ENCODE data around the gene ARFGEF3. TPM values are rescaled to one million over a fixed set of nuclear protein-coding genes. Genes with fewer than 3 reads are reported as not detected.

Gene ARFGEF3
- total RNA-seq, 3 donors from 2014 or later, result 0.16 to 0.53 (median 0.29) TPM

- Mint-ChIP-seq H3K9me3 (no peaks in the 10 kb centered on the region), H3K4me3 (no peak overlapping the region), H3K4me1 (ENCODE audit: low read depth) (no peaks in the 10 kb centered on the region), H3K36me3 (ENCODE audit: insufficient read depth) (no peaks in the 10 kb centered on the region), H3K27me3 (ENCODE audit: low read depth) (peaks cover 12% of the 10 kb centered on the region)
- no peak for ATAC-seq
- DNase-seq, result no peak
These were observed 22.5 kb downstream of the ARFGEF3 start for GRCh38 chr6:138184230-138184629.

GRCh38 chr6:138187156-138187555 lies 25.4 kb downstream of the ARFGEF3 start:
- Mint-ChIP-seq H3K36me3 (ENCODE audit: insufficient read depth) (no peaks in the 10 kb centered on the region), H3K4me3 (no peak overlapping the region), H3K27me3 (ENCODE audit: low read depth) (peaks cover 17% of the 10 kb centered on the region)

GRCh38 chr6:138188278-138188941 lies 26.7 kb downstream of the ARFGEF3 start:
- Mint-ChIP-seq H3K36me3 (ENCODE audit: insufficient read depth) (no peaks in the 10 kb centered on the region), H3K27me3 (ENCODE audit: low read depth) (peaks cover 8% of the 10 kb centered on the region), H3K4me1 (ENCODE audit: low read depth) (no peaks in the 10 kb centered on the region), H3K4me3 (no peak overlapping the region), H3K9me3 (no peaks in the 10 kb centered on the region)
- no peak for ATAC-seq
- DNase-seq, result no peak

More at GRCh38 chr6:138187156-138187555, 25.4 kb downstream of the ARFGEF3 start:
- DNase-seq (no peak), ATAC-seq (no peak)
- no peaks in the 10 kb centered on the region for H3K4me1 Mint-ChIP-seq (ENCODE audit: low read depth)
- H3K9me3 Mint-ChIP-seq, result no peaks in the 10 kb centered on the region

DNA sequence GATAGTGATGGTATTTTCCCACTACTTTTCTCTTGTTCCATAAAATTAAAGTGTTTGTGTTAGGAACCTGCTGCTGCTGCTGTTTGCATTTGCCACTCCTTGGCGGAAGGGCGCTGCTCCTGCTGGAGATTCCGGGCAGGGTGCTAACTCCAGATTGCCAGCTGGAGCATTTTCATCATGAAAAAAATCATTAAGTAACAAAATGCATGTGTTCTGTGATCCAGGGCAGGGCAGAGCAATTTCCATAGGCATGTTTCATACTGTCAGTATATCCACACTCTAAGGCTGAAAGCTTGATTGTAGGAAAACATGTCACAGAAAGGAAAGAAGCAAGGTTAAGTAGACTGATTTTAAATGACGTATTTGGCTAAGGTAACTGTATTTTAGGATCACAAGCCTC lies 32.5 kb downstream of the ARFGEF3 start:
- H3K36me3 Mint-ChIP-seq (ENCODE audit: insufficient read depth), result no peaks in the 10 kb centered on the region
- DNase-seq (no peak), ATAC-seq (no peak)
- H3K4me1 Mint-ChIP-seq (ENCODE audit: low read depth), result no peaks in the 10 kb centered on the region
- peaks cover 13% of the 10 kb centered on the region for H3K27me3 Mint-ChIP-seq (ENCODE audit: low read depth)
- H3K4me3 Mint-ChIP-seq, result no peak overlapping the region
- H3K9me3 Mint-ChIP-seq, result no peaks in the 10 kb centered on the region

DNA sequence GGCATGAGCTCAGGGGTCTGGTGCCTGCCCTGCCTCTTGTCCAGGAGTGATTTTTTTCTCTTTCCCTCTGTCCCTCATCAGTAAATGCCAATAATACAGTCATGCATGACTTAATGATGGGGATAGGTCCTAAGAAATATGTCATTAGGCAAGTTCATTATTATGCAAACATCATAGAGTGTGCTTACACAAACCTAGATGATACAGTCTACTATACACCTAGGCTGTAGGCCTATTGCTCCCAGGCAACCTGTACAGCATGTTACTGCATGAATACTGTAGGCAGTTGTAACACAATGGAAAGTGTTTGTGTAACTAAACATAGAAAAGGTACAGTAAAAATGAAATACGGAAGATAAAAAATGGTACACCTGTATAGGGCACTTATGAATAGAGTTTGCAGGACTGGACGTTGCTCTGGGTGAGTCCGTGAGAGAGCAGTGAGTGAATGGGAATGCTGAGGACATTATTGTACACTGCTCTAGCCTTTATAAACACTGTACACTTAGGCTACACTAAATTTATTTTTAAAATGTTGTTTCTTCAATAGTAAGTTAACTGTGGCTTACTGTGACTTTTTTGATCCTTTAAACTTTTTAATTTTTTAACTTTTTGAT lies 34.5 kb downstream of the ARFGEF3 start:
- H3K27me3 Mint-ChIP-seq (ENCODE audit: low read depth), result peaks cover 16% of the 10 kb centered on the region
- ATAC-seq (no peak), DNase-seq (no peak)
- no peaks in the 10 kb centered on the region for H3K36me3 Mint-ChIP-seq (ENCODE audit: insufficient read depth)
- H3K4me3 Mint-ChIP-seq, result no peak overlapping the region
- H3K9me3 Mint-ChIP-seq, result no peaks in the 10 kb centered on the region
- no peaks in the 10 kb centered on the region for H3K4me1 Mint-ChIP-seq (ENCODE audit: low read depth)

GRCh38 chr6:138197570-138197969 lies 35.8 kb downstream of the ARFGEF3 start:
- no peak overlapping the region for H3K4me3 Mint-ChIP-seq
- no peak for ATAC-seq
- H3K9me3 Mint-ChIP-seq, result no peaks in the 10 kb centered on the region
- H3K4me1 Mint-ChIP-seq (ENCODE audit: low read depth), result no peaks in the 10 kb centered on the region
- DNase-seq, result no peak
- H3K27me3 Mint-ChIP-seq (ENCODE audit: low read depth), result peaks cover 20% of the 10 kb centered on the region
- no peaks in the 10 kb centered on the region for H3K36me3 Mint-ChIP-seq (ENCODE audit: insufficient read depth)

- H3K4me3 Mint-ChIP-seq, result no peak overlapping the region
- DNase-seq (no peak), ATAC-seq (no peak)
- peaks cover 20% of the 10 kb centered on the region for H3K27me3 Mint-ChIP-seq (ENCODE audit: low read depth)
- no peaks in the 10 kb centered on the region for H3K36me3 Mint-ChIP-seq (ENCODE audit: insufficient read depth)
- H3K4me1 Mint-ChIP-seq (ENCODE audit: low read depth), result no peaks in the 10 kb centered on the region
- H3K9me3 Mint-ChIP-seq, result no peaks in the 10 kb centered on the region
These were observed 36.8 kb downstream of the ARFGEF3 start for GRCh38 chr6:138198430-138199091.

DNA sequence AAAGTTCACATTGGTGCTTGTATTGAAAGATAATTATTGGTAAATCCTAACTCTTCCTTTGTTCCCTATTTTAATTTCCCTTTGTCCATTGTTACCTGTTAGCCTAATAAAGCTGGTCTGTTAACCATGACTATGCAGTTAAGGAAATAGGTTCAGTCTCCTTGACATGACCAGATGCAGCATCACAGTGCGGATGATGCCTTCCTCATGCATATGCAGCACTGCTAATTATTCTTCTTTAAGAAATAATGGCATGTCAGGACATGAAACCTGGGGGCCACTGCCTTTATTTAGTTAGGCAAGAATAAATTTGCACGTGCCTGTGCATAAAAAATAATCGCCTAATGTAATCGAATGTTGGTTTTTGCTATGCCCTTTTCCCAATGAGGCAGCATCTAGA lies 40.1 kb downstream of the ARFGEF3 start:
- Mint-ChIP-seq H3K36me3 (ENCODE audit: insufficient read depth) (no peaks in the 10 kb centered on the region), H3K27me3 (ENCODE audit: low read depth) (peaks cover 20% of the 10 kb centered on the region), H3K4me3 (no peak overlapping the region), H3K4me1 (ENCODE audit: low read depth) (no peaks in the 10 kb centered on the region), H3K9me3 (no peaks in the 10 kb centered on the region)
- ATAC-seq, result no peak
- no peak for DNase-seq

DNA sequence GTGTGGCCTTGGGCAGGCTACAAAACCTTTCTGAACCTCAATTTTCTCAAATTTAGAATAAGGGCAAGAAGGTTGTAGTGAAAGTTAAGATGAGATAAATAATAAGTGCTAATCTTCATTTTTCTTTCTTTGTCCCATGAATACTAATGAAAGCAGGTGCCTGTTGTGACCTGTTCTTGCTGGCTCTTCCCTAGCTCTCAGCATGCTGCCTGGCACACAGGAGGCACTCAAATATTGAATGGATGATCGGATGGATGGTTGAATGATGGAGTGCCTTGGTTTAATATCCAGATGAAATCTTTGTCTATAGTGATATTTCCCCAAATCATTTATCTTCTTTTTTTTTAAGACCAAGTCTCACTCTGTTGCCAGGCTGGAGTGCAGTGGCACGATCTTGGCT lies 41.6 kb downstream of the ARFGEF3 start:
- ATAC-seq, result no peak
- DNase-seq, result no peak
- Mint-ChIP-seq H3K4me1 (ENCODE audit: low read depth) (no peaks in the 10 kb centered on the region), H3K36me3 (ENCODE audit: insufficient read depth) (no peaks in the 10 kb centered on the region), H3K27me3 (ENCODE audit: low read depth) (peaks cover 18% of the 10 kb centered on the region), H3K4me3 (no peak overlapping the region), H3K9me3 (no peaks in the 10 kb centered on the region)

DNA sequence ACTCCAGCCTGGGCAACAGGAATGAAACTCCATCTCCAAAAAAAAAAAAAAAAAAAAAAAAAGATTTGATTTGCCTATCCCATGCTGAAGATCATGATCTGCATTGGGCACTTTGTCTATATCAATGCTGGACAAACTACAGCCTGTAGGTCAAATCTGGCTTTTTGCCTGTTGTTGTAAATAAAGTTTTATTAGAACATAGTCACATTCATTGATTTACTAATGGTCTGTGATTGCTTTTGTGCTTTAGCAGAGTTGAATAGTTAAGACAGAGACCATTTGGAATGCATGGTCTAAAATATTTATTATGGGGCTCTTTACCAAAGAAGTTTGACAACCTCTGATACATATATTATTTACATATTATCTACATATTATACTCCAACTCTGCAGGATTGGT lies 42.6 kb downstream of the ARFGEF3 start:
- no peak for DNase-seq
- ATAC-seq, result no peak
- Mint-ChIP-seq H3K4me3 (no peak overlapping the region), H3K4me1 (ENCODE audit: low read depth) (no peaks in the 10 kb centered on the region), H3K9me3 (no peaks in the 10 kb centered on the region), H3K36me3 (ENCODE audit: insufficient read depth) (no peaks in the 10 kb centered on the region), H3K27me3 (ENCODE audit: low read depth) (peaks cover 20% of the 10 kb centered on the region)

DNA sequence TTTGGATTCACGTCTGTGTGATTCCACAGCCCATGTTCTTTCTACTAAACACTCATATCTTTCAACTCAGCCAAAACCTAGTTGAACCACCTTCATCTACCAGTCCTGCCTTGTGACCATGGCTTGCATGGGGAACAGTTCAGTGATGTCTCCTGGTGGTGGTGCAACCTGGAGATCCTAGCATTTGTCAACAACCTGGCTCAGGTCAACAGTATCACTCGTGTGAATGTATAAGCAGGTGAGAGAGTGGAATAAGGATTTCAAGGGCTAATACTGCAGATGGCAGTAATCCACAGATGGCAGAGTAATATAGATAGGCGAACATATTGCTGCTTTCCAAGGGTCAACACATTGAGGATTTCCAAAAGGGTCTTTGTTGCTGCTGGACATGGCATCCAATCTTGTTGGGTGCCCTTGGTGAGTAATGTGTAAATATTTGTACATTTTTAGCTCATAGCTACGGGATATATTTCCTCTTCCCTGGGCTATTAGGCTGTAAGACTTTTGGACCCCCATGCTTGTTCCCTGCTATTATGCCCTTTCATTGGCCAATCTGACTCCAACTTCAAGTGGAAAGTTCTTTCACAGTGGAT lies 43.1 kb downstream of the ARFGEF3 start:
- H3K4me3 Mint-ChIP-seq, result no peak overlapping the region

DNA sequence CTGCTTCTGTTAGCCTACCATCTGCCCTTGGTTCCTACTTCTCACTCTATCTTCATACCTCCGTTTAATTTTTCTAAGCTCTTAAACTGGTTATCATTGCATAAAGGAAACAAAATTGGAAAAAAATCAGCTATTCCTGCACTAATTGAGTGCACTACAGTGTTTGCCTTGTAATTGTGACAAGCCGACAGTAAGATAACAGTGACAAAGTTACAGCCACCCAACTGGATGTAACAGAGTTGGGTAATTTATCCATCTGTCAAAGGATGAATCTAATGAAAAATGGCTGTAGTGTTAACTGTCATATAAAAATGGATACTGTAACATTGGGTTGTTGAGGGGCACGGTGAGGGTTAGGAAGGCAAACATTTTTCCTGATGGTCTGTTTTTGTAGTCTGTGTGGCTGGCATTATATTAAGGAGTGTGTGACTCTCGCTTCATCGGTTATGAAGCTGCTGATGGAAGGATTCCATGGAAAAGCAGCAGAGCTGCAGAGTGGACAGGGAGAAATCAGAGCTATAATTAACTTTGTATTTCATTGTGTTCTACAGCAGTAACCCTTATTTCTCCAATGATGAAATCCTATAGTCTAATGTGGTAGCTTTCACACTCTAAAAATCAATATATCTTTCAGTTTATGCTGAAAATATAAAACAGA lies 43.8 kb downstream of the ARFGEF3 start:
- no peaks in the 10 kb centered on the region for H3K36me3 Mint-ChIP-seq (ENCODE audit: insufficient read depth)
- no peaks in the 10 kb centered on the region for H3K4me1 Mint-ChIP-seq (ENCODE audit: low read depth)
- no peak overlapping the region for H3K4me3 Mint-ChIP-seq
- no peaks in the 10 kb centered on the region for H3K9me3 Mint-ChIP-seq
- no peak for DNase-seq
- H3K27me3 Mint-ChIP-seq (ENCODE audit: low read depth), result peaks cover 21% of the 10 kb centered on the region
- no peak for ATAC-seq

More for the DNA sequence above, 43.1 kb downstream of the ARFGEF3 start:
- DNase-seq (no peak), ATAC-seq (no peak)
- no peaks in the 10 kb centered on the region for H3K4me1 Mint-ChIP-seq (ENCODE audit: low read depth)
- no peaks in the 10 kb centered on the region for H3K9me3 Mint-ChIP-seq
- H3K27me3 Mint-ChIP-seq (ENCODE audit: low read depth), result peaks cover 24% of the 10 kb centered on the region
- H3K36me3 Mint-ChIP-seq (ENCODE audit: insufficient read depth), result no peaks in the 10 kb centered on the region

DNA sequence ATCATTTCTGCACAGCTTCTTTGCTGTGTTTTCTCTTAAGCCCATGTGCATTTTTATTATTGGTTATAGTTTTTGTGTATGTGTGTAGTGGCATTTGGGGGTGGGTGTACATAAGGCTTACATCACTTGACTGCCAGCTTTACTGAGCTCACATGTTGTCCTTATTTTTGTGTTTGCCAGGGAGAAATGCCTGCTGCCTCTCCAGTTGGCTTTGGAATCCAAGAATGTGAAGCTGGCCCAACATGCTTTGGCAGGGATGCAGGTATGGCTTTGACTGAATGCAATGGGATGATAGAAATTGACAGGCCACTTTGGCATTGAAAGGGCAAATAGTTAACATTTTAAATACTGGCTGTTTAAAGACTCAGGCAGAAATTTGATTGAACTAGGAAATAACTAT lies 45.1 kb downstream of the ARFGEF3 start:
- H3K9me3 Mint-ChIP-seq, result no peaks in the 10 kb centered on the region
- H3K4me1 Mint-ChIP-seq (ENCODE audit: low read depth), result no peaks in the 10 kb centered on the region
- no peak overlapping the region for H3K4me3 Mint-ChIP-seq
- H3K27me3 Mint-ChIP-seq (ENCODE audit: low read depth), result peaks cover 12% of the 10 kb centered on the region
- no peaks in the 10 kb centered on the region for H3K36me3 Mint-ChIP-seq (ENCODE audit: insufficient read depth)
- DNase-seq (no peak), ATAC-seq (no peak)

- H3K27me3 Mint-ChIP-seq (ENCODE audit: low read depth), result peaks cover 18% of the 10 kb centered on the region
- H3K36me3 Mint-ChIP-seq (ENCODE audit: insufficient read depth), result no peaks in the 10 kb centered on the region
- H3K9me3 Mint-ChIP-seq, result no peaks in the 10 kb centered on the region
- no peaks in the 10 kb centered on the region for H3K4me1 Mint-ChIP-seq (ENCODE audit: low read depth)
- DNase-seq (no peak), ATAC-seq (no peak)
- no peak overlapping the region for H3K4me3 Mint-ChIP-seq
These were observed 49.4 kb downstream of the ARFGEF3 start for GRCh38 chr6:138211048-138211581.

Data from activated T-cell treated with anti-CD3 and anti-CD28 coated beads, Interleukin-2, amount 50 U/mL, for 4 hours (primary cell).